ENCODE results near the gene ABHD12.

ABHD12 gene

GRCh38 chr20:25291432-25292133 is 99.1 kb downstream of the ABHD12 start:
- no peaks in the 10 kb centered on the region for H3K79me1 ChIP-seq (ENCODE audit: low read length)

GRCh38 chr20:25290646-25291431 is 99.8 kb downstream of the ABHD12 start:
- no peak overlapping the region for H4K8ac ChIP-seq (ENCODE audit: low read depth, low read length)
- H3K79me1 ChIP-seq (ENCODE audit: low read length) = no peaks in the 10 kb centered on the region
- H2AK5ac ChIP-seq (ENCODE audit: low read length) = no peak overlapping the region
- no peak overlapping the region for H3K4ac ChIP-seq (ENCODE audit: low read depth, low read length)
- H3K4me2 ChIP-seq (ENCODE audit: low read length) = no peak overlapping the region
- H3K79me2 ChIP-seq (ENCODE audit: control insufficient read depth, insufficient read depth, low read length, poor library complexity) = no peaks in the 10 kb centered on the region
- peak overlapping the region; percentile 4 for H3K4me3 ChIP-seq (ENCODE audit: low read depth, low read length)
- no peaks in the 10 kb centered on the region for H3K9me3 ChIP-seq (ENCODE audit: insufficient read depth, low read depth, low read length)
- H2AFZ ChIP-seq (ENCODE audit: insufficient read depth, low read length, poor library complexity) = no peak overlapping the region
- no peak overlapping the region for H2BK5ac ChIP-seq (ENCODE audit: low read depth, low read length, poor library complexity)
- no peak overlapping the region for H2BK120ac ChIP-seq (ENCODE audit: insufficient read depth, low read length, poor library complexity)
- H3K23ac ChIP-seq (ENCODE audit: low read length) = no peak overlapping the region
- WGBS (ENCODE audit: extremely low coverage, insufficient coverage, insufficient read length) = no CpG with 5 or more reads among the region's 22 CpGs
- H3K27me3 ChIP-seq (ENCODE audit: insufficient read depth, low read length) = no peaks in the 10 kb centered on the region
- H3K14ac ChIP-seq (ENCODE audit: low read length) = no peak overlapping the region
- H2BK12ac ChIP-seq (ENCODE audit: low read length) = no peak overlapping the region
- no peak overlapping the region for H3K18ac ChIP-seq (ENCODE audit: low read length)
- H4K12ac ChIP-seq (ENCODE audit: low read depth, low read length) = no peak overlapping the region
- DNase-seq = no peak
- no peak overlapping the region for H3K9ac ChIP-seq (ENCODE audit: low read length)
- H3K27ac ChIP-seq (ENCODE audit: low read depth, low read length) = no peak overlapping the region
- peaks cover 0 to 2% of the 10 kb centered on the region in 2 experiments for H3K4me1 ChIP-seq (ENCODE audit: control insufficient read depth in 1 of 2, insufficient read depth in 2 of 2, low read length in 2 of 2)
- no peak overlapping the region for H4K91ac ChIP-seq (ENCODE audit: low read depth, low read length)
- H3K36me3 ChIP-seq (ENCODE audit: control insufficient read depth in 1 of 2, insufficient read depth in 2 of 2, low read length in 2 of 2) = peaks cover 51 to 69% of the 10 kb centered on the region in 2 experiments

More at GRCh38 chr20:25291432-25292133, 99.1 kb downstream of the ABHD12 start:
- Histone ChIP-seq H3K14ac (ENCODE audit: low read length) (no peak overlapping the region), H3K9me3 (ENCODE audit: insufficient read depth, low read depth, low read length) (no peaks in the 10 kb centered on the region), H3K4ac (ENCODE audit: low read depth, low read length) (no peak overlapping the region), H2BK12ac (ENCODE audit: low read length) (no peak overlapping the region), H2AK5ac (ENCODE audit: low read length) (no peak overlapping the region), H3K27me3 (ENCODE audit: insufficient read depth, low read length) (no peaks in the 10 kb centered on the region), H2BK5ac (ENCODE audit: low read depth, low read length, poor library complexity) (no peak overlapping the region), H3K36me3 (ENCODE audit: control insufficient read depth in 1 of 2, insufficient read depth in 2 of 2, low read length in 2 of 2) (peaks cover 54 to 68% of the 10 kb centered on the region in 2 experiments), H3K18ac (ENCODE audit: low read length) (no peak overlapping the region), H3K4me2 (ENCODE audit: low read length) (no peak overlapping the region), H3K4me1 (ENCODE audit: control insufficient read depth in 1 of 2, insufficient read depth in 2 of 2, low read length in 2 of 2) (peaks cover 3 to 4% of the 10 kb centered on the region in 2 experiments), H2BK120ac (ENCODE audit: insufficient read depth, low read length, poor library complexity) (no peak overlapping the region), H3K27ac (ENCODE audit: low read depth, low read length) (no peak overlapping the region), H3K4me3 (ENCODE audit: low read depth, low read length) (peak overlapping the region; percentile 4), H3K23ac (ENCODE audit: low read length) (no peak overlapping the region), H4K12ac (ENCODE audit: low read depth, low read length) (no peak overlapping the region), H4K8ac (ENCODE audit: low read depth, low read length) (no peak overlapping the region), H2AFZ (ENCODE audit: insufficient read depth, low read length, poor library complexity) (no peak overlapping the region), H3K79me2 (ENCODE audit: control insufficient read depth, insufficient read depth, low read length, poor library complexity) (no peaks in the 10 kb centered on the region), H3K9ac (ENCODE audit: low read length) (no peak overlapping the region), H4K91ac (ENCODE audit: low read depth, low read length) (no peak overlapping the region)
- WGBS (ENCODE audit: extremely low coverage, insufficient coverage, insufficient read length) = no CpG with 5 or more reads among the region's 26 CpGs
- DNase-seq = no peak

- Histone ChIP-seq H3K4me1 (ENCODE audit: control insufficient read depth in 1 of 2, insufficient read depth in 2 of 2, low read length in 2 of 2) (no peaks in the 10 kb centered on the region), H3K18ac (ENCODE audit: low read length) (no peak overlapping the region), H3K23ac (ENCODE audit: low read length) (no peak overlapping the region), H2BK120ac (ENCODE audit: insufficient read depth, low read length, poor library complexity) (no peak overlapping the region), H3K9ac (ENCODE audit: low read length) (no peak overlapping the region), H3K4me2 (ENCODE audit: low read length) (no peak overlapping the region), H2BK12ac (ENCODE audit: low read length) (no peak overlapping the region), H3K4ac (ENCODE audit: low read depth, low read length) (no peak overlapping the region), H3K9me3 (ENCODE audit: insufficient read depth, low read depth, low read length) (no peaks in the 10 kb centered on the region), H3K36me3 (ENCODE audit: control insufficient read depth in 1 of 2, insufficient read depth in 2 of 2, low read length in 2 of 2) (peaks cover 57 to 70% of the 10 kb centered on the region in 2 experiments), H2BK5ac (ENCODE audit: low read depth, low read length, poor library complexity) (no peak overlapping the region), H2AFZ (ENCODE audit: insufficient read depth, low read length, poor library complexity) (no peak overlapping the region), H3K79me1 (ENCODE audit: low read length) (no peaks in the 10 kb centered on the region), H4K91ac (ENCODE audit: low read depth, low read length) (no peak overlapping the region), H3K14ac (ENCODE audit: low read length) (no peak overlapping the region), H2AK5ac (ENCODE audit: low read length) (no peak overlapping the region), H4K8ac (ENCODE audit: low read depth, low read length) (no peak overlapping the region), H4K12ac (ENCODE audit: low read depth, low read length) (no peak overlapping the region), H3K79me2 (ENCODE audit: control insufficient read depth, insufficient read depth, low read length, poor library complexity) (no peaks in the 10 kb centered on the region), H3K27ac (ENCODE audit: low read depth, low read length) (no peak overlapping the region), H3K27me3 (ENCODE audit: insufficient read depth, low read length) (no peaks in the 10 kb centered on the region), H3K4me3 (ENCODE audit: low read depth, low read length) (no peak overlapping the region)
- DNase-seq = no peak
- WGBS (ENCODE audit: extremely low coverage, insufficient coverage, insufficient read length) = no CpG with 5 or more reads among the region's 24 CpGs
Measured at GRCh38 chr20:25289886-25290597, 100.6 kb downstream of the ABHD12 start.

GRCh38 chr20:25288291-25289181 is 102.1 kb downstream of the ABHD12 start:
- no peaks in the 10 kb centered on the region for H3K27me3 ChIP-seq (ENCODE audit: insufficient read depth, low read length)
- H3K4me1 ChIP-seq (ENCODE audit: control insufficient read depth in 1 of 2, insufficient read depth in 2 of 2, low read length in 2 of 2) = no peaks in the 10 kb centered on the region
- no peaks in the 10 kb centered on the region for H3K79me2 ChIP-seq (ENCODE audit: control insufficient read depth, insufficient read depth, low read length, poor library complexity)
- H3K18ac ChIP-seq (ENCODE audit: low read length) = no peak overlapping the region
- no peak for DNase-seq
- no peak overlapping the region for H4K12ac ChIP-seq (ENCODE audit: low read depth, low read length)
- H3K23ac ChIP-seq (ENCODE audit: low read length) = no peak overlapping the region
- no peak overlapping the region for H3K14ac ChIP-seq (ENCODE audit: low read length)
- no peaks in the 10 kb centered on the region for H3K79me1 ChIP-seq (ENCODE audit: low read length)
- H2BK12ac ChIP-seq (ENCODE audit: low read length) = no peak overlapping the region
- H2AK5ac ChIP-seq (ENCODE audit: low read length) = no peak overlapping the region
- H3K9ac ChIP-seq (ENCODE audit: low read length) = no peak overlapping the region
- H3K27ac ChIP-seq (ENCODE audit: low read depth, low read length) = no peak overlapping the region
- no peak overlapping the region for H2AFZ ChIP-seq (ENCODE audit: insufficient read depth, low read length, poor library complexity)
- no peak overlapping the region for H4K91ac ChIP-seq (ENCODE audit: low read depth, low read length)
- peaks cover 64 to 74% of the 10 kb centered on the region in 2 experiments for H3K36me3 ChIP-seq (ENCODE audit: control insufficient read depth in 1 of 2, insufficient read depth in 2 of 2, low read length in 2 of 2)
- no peak overlapping the region for H4K8ac ChIP-seq (ENCODE audit: low read depth, low read length)
- WGBS (ENCODE audit: extremely low coverage, insufficient coverage, insufficient read length) = no CpG with 5 or more reads among the region's 22 CpGs
- H3K4me2 ChIP-seq (ENCODE audit: low read length) = no peak overlapping the region
- peaks cover 4% of the 10 kb centered on the region for H3K9me3 ChIP-seq (ENCODE audit: insufficient read depth, low read depth, low read length)
- H3K4me3 ChIP-seq (ENCODE audit: low read depth, low read length) = no peak overlapping the region
- H3K4ac ChIP-seq (ENCODE audit: low read depth, low read length) = no peak overlapping the region
- no peak overlapping the region for H2BK5ac ChIP-seq (ENCODE audit: low read depth, low read length, poor library complexity)
- no peak overlapping the region for H2BK120ac ChIP-seq (ENCODE audit: insufficient read depth, low read length, poor library complexity)
